AG10803 (cell line): Measurements from ENCODE around the gene ENGASE.
A peak's percentile ranks its signal among the peaks of the same experiment; 100 is the strongest.

Experiments
- DNase-seq: peaks from one replicate; pipeline ENCODE4 v3.0.0; 2010; ENCODE audit warnings: low read depth
- H3K4me3 ChIP-seq: 2 replicates; pipeline ENCODE4 v1.5.1; 2011; ENCODE audit warnings: mild to moderate bottlenecking, low read length, control low read depth
- TF ChIP-seq, protein P1 (sequence below): conservative IDR thresholded peaks from 2 replicates; pipeline ENCODE4 v1.5.1; 2011; ENCODE audit warnings: mild to moderate bottlenecking, low read length, control low read depth, inconsistent platforms

Gene ENGASE

DNA sequence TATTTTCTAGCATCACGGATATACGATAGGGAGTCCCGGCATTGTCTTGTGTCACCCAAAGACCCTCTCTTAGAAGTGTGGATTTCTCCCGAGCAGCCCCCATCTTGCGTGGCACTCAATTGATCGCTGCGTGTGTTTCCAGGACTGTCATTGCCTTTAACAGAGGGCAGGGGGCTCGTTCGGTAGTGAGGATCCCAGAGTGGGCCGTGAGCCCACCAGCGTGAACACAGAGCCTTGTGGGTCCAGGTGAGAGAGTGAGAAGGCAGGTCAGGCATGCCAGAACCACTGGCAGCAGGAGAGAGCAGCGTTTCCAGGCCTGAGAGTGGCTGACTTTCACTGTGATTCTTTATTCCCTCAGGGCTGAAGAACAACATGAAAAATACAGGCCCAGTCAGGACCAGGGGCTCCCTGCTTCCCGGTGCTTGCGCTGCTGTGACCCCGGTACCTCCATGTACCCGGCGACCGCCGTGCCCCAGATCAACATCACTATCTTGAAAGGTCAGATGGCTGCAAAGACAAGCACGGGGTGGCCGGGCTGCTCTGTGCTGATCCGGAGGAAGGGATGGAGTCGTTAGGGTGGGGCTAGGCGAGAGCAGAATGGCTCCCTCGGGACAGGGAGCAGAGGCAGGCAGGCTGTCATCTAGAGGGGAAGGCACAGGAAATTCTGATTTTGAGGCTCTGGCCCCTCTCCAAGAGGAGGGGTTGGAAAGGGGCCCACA, 28.3 kb upstream of the ENGASE start:
- no peak for DNase-seq
- no peak overlapping the region for H3K4me3 ChIP-seq
- TF ChIP-seq, protein P1, sequence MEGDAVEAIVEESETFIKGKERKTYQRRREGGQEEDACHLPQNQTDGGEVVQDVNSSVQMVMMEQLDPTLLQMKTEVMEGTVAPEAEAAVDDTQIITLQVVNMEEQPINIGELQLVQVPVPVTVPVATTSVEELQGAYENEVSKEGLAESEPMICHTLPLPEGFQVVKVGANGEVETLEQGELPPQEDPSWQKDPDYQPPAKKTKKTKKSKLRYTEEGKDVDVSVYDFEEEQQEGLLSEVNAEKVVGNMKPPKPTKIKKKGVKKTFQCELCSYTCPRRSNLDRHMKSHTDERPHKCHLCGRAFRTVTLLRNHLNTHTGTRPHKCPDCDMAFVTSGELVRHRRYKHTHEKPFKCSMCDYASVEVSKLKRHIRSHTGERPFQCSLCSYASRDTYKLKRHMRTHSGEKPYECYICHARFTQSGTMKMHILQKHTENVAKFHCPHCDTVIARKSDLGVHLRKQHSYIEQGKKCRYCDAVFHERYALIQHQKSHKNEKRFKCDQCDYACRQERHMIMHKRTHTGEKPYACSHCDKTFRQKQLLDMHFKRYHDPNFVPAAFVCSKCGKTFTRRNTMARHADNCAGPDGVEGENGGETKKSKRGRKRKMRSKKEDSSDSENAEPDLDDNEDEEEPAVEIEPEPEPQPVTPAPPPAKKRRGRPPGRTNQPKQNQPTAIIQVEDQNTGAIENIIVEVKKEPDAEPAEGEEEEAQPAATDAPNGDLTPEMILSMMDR = no peak

DNA sequence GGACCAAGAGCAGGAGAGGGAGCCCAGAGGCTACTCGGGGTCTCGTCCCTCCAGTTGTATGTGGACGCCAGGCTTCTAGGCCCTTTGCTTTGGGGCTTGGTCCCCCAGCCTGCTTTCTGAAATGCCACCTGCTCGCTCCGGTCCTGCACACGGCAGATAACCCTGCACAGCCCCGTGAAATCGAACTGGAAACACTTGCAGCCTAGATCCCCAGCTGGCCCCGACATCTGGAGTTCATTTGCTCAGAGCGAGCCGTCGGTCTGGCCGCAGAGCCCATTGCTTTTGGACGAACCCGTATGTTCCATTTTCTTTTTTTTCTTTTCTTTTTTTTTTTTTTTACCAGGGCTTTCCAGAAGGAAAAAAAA, 27.7 kb upstream of the ENGASE start:
- TF ChIP-seq, protein P1 = no peak
- peak; percentile 74 for DNase-seq
- H3K4me3 ChIP-seq = no peak overlapping the region

DNA sequence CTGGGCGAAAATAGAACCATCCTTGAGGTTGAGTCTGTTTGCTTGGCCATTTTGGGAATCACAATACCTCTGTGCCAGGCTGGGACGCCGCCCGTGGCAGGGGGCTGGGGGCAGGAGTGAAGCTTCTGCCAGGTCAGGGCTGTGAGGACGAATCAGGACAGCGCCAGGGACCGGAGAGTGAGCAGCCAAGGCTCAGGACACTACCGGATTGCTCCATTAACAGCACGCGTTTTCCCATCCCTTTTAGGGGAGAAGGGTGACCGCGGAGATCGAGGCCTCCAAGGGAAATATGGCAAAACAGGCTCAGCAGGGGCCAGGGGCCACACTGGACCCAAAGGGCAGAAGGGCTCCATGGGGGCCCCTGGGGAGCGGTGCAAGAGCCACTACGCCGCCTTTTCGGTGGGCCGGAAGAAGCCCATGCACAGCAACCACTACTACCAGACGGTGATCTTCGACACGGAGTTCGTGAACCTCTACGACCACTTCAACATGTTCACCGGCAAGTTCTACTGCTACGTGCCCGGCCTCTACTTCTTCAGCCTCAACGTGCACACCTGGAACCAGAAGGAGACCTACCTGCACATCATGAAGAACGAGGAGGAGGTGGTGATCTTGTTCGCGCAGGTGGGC, 27.2 kb upstream of the ENGASE start:
- H3K4me3 ChIP-seq = no peak overlapping the region
- DNase-seq = no peak
- TF ChIP-seq, protein P1 = no peak

DNA sequence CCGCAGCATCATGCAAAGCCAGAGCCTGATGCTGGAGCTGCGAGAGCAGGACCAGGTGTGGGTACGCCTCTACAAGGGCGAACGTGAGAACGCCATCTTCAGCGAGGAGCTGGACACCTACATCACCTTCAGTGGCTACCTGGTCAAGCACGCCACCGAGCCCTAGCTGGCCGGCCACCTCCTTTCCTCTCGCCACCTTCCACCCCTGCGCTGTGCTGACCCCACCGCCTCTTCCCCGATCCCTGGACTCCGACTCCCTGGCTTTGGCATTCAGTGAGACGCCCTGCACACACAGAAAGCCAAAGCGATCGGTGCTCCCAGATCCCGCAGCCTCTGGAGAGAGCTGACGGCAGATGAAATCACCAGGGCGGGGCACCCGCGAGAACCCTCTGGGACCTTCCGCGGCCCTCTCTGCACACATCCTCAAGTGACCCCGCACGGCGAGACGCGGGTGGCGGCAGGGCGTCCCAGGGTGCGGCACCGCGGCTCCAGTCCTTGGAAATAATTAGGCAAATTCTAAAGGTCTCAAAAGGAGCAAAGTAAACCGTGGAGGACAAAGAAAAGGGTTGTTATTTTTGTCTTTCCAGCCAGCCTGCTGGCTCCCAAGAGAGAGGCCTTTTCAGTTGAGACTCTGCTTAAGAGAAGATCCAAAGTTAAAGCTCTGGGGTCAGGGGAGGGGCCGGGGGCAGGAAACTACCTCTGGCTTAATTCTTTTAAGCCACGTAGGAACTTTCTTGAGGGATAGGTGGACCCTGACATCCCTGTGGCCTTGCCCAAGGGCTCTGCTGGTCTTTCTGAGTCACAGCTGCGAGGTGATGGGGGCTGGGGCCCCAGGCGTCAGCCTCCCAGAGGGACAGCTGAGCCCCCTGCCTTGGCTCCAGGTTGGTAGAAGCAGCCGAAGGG, 26.4 kb upstream of the ENGASE start:
- no peak overlapping the region for H3K4me3 ChIP-seq
- TF ChIP-seq, protein P1 = no peak
- DNase-seq = no peak

DNA sequence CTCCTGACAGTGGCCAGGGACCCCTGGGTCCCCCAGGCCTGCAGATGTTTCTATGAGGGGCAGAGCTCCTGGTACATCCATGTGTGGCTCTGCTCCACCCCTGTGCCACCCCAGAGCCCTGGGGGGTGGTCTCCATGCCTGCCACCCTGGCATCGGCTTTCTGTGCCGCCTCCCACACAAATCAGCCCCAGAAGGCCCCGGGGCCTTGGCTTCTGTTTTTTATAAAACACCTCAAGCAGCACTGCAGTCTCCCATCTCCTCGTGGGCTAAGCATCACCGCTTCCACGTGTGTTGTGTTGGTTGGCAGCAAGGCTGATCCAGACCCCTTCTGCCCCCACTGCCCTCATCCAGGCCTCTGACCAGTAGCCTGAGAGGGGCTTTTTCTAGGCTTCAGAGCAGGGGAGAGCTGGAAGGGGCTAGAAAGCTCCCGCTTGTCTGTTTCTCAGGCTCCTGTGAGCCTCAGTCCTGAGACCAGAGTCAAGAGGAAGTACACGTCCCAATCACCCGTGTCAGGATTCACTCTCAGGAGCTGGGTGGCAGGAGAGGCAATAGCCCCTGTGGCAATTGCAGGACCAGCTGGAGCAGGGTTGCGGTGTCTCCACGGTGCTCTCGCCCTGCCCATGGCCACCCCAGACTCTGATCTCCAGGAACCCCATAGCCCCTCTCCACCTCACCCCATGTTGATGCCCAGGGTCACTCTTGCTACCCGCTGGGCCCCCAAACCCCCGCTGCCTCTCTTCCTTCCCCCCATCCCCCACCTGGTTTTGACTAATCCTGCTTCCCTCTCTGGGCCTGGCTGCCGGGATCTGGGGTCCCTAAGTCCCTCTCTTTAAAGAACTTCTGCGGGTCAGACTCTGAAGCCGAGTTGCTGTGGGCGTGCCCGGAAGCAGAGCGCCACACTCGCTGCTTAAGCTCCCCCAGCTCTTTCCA, 25.5 kb upstream of the ENGASE start:
- no peak for DNase-seq
- TF ChIP-seq, protein P1 = no peak
- no peak overlapping the region for H3K4me3 ChIP-seq

DNA sequence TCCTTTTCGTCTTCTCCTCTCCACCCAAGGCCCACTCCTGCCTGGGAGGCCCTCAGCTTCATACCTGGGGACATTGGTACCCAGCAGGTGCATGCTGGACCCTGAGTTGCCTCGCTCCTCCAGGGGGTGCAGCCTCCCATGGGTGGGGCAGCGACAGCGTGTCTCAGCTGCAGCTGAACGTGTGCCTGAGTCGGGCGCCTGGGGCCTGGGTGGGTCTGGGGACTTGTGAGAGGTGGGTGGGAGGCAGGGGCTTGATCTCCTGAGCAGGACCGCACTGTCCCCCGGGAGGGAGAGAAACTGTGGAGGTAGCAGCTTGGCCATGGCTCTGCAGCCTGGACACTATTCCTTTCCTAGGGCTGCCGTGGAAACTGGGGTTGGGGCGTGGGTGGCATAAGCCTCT, 24.8 kb upstream of the ENGASE start:
- no peak for DNase-seq
- no peak overlapping the region for H3K4me3 ChIP-seq
- TF ChIP-seq, protein P1 = no peak
